ENCODE measurements around the gene PIR. TPM values are rescaled to one million over a fixed set of nuclear protein-coding genes. Genes with fewer than 3 reads are reported as not detected.
A peak's percentile ranks its signal among the peaks of the same experiment; 100 is the strongest.

The PIR gene
- total and polyA plus RNA-seq, 9 of the 15 experiments (the other 6 are each of a cell fraction or from before 2014, with no cell fraction given): 7.5 to 29.8 (median 11.5) TPM

GRCh38 chrX:15524417-15524816 lies 31.3 kb upstream of the PIR start:
- intact Hi-C loops (cut with micrococcal nuclease): no loop called here
- Histone ChIP-seq H3K27ac (ENCODE audit: extremely low read depth, low read depth, low read length) (no peak overlapping the region), H2AFZ (ENCODE audit: low read depth, low read length) (no peak overlapping the region), H3K4me2 (ENCODE audit: insufficient read depth, low read length) (no peak overlapping the region), H3K4me1 (replicated peaks in 1 of 2; ENCODE audit: control insufficient read depth in 2 of 2, insufficient read depth in 2 of 2, low read length in 2 of 2) (peaks cover 5 to 14% of the 10 kb centered on the region in 2 experiments; a peak in 4 of 5 replicates), H3K79me2 (ENCODE audit: control insufficient read depth, insufficient read depth, low read length) (no peaks in the 10 kb centered on the region), H3K9ac (ENCODE audit: insufficient read depth in 1 of 2, low read depth in 2 of 2, low read length in 2 of 2) (no peak overlapping the region), H3K4me3 (no peak overlapping the region), H3K9me3 (replicated peaks; ENCODE audit: control insufficient read depth, insufficient read depth, low read depth, low read length) (no peaks in the 10 kb centered on the region), H3K9me1 (ENCODE audit: control insufficient read depth, insufficient read depth, low read length) (no peaks in the 10 kb centered on the region), H3K27me3 (ENCODE audit: control insufficient read depth in 2 of 2, insufficient read depth in 2 of 2, low read length in 2 of 2) (no peaks in the 10 kb centered on the region), H4K20me1 (replicated peaks; ENCODE audit: control insufficient read depth, insufficient read depth, low read length) (no peaks in the 10 kb centered on the region), H3K36me3 (ENCODE audit: control insufficient read depth, insufficient read depth, low read length) (no peaks in the 10 kb centered on the region)
- in situ Hi-C loops (cut with MboI): no loop called here
- no peak for ATAC-seq
- POLR2A ChIA-PET: interaction anchor here (0.9 to 1.3 kb wide), 2 partner anchors 12 to 34 kb away, joined by 3 to 4 read pairs; no protein-coding TSS in a partner anchor
- BruUV-seq (replicated peaks): no TSS peak
- no peak for FAIRE-seq
- TF ChIP-seq TBP (optimal IDR thresholded peaks at IDR 0.05; ENCODE audit: low read depth, low read length): no peak
- CTCF ChIA-PET (ENCODE audit: low intra/inter-chr PET ratio): no interaction called here
- DNase-seq (ENCODE audit: extremely low read depth in 1 of 4, low spot score in 3 of 4): no peak

- CTCF ChIA-PET (ENCODE audit: low intra/inter-chr PET ratio): no interaction called here
- H3K79me2 ChIP-seq (ENCODE audit: control insufficient read depth, insufficient read depth, low read length): no peaks in the 10 kb centered on the region
- DNase-seq (ENCODE audit: extremely low read depth in 1 of 4, low spot score in 3 of 4): no peak
- ATAC-seq: no peak; the same call in 2 of the 3 replicates
- intact Hi-C loops (cut with micrococcal nuclease) (no loop called here), in situ Hi-C loops (cut with MboI) (no loop called here)
- no peak overlapping the region for H3K4me3 ChIP-seq
- H2AFZ ChIP-seq (ENCODE audit: low read depth, low read length): no peak overlapping the region
- no TSS peak for BruUV-seq (replicated peaks)
- H3K9ac ChIP-seq (ENCODE audit: insufficient read depth in 1 of 2, low read depth in 2 of 2, low read length in 2 of 2): no peak overlapping the region
- peaks cover 0 to 8% of the 10 kb centered on the region in 2 experiments; a peak in 3 of 5 replicates for H3K4me1 ChIP-seq (replicated peaks in 1 of 2; ENCODE audit: control insufficient read depth in 2 of 2, insufficient read depth in 2 of 2, low read length in 2 of 2)
- no peak overlapping the region for H3K4me2 ChIP-seq (ENCODE audit: insufficient read depth, low read length)
- no peak for FAIRE-seq
- no peaks in the 10 kb centered on the region for H4K20me1 ChIP-seq (replicated peaks; ENCODE audit: control insufficient read depth, insufficient read depth, low read length)
- H3K9me1 ChIP-seq (ENCODE audit: control insufficient read depth, insufficient read depth, low read length): no peaks in the 10 kb centered on the region
- POLR2A ChIA-PET: interaction anchor here (1.3 kb wide), 1 partner anchor 35 kb away, joined by 4 read pairs; no protein-coding TSS in a partner anchor
- H3K27me3 ChIP-seq (ENCODE audit: control insufficient read depth in 2 of 2, insufficient read depth in 2 of 2, low read length in 2 of 2): no peaks in the 10 kb centered on the region
- H3K27ac ChIP-seq (ENCODE audit: extremely low read depth, low read depth, low read length): no peak overlapping the region
- no peaks in the 10 kb centered on the region for H3K9me3 ChIP-seq (replicated peaks; ENCODE audit: control insufficient read depth, insufficient read depth, low read depth, low read length)
- H3K36me3 ChIP-seq (ENCODE audit: control insufficient read depth, insufficient read depth, low read length): no peaks in the 10 kb centered on the region
- TF ChIP-seq KDM1A (IDR thresholded peaks at IDR 0.05) (0 out of 4 replicates have a peak, but pooled peaks of 1 of the 2 experiments have one; percentile 23), CTBP1 (IDR thresholded peaks at IDR 0.05; ENCODE audit: borderline replicate concordance) (peak; percentile 68; the same call in 1 of the 2 replicates), CBFA2T2 (conservative IDR thresholded peaks at IDR 0.05) (0 out of 2 replicates have a peak, but pooled peaks have one; percentile 19), ZNF165 (CRISPR knock-in tag; IDR thresholded peaks at IDR 0.05; ENCODE audit: borderline replicate concordance) (no peak), MEIS2 (IDR thresholded peaks at IDR 0.05; ENCODE audit: partially characterized antibody) (no peak), RCOR1 (IDR thresholded peaks at IDR 0.05; ENCODE audit: borderline replicate concordance in 1 of 2, low read depth in 2 of 2, low read length in 2 of 2) (peak in 1 of 2 experiments; percentile 61; a peak in 1 of 4 replicates), FOXO4 (CRISPR knock-in tag; IDR thresholded peaks at IDR 0.05) (no peak), ARID1B (IDR thresholded peaks at IDR 0.05) (peak; percentile 24; the same call in 1 of the 2 replicates), CBFA2T3 (IDR thresholded peaks at IDR 0.05) (peak; percentile 63)
These were observed 30.0 kb upstream of the PIR start for GRCh38 chrX:15523088-15523487.
